Mucosa of descending colon (tissue), 3 donors: Measurements from ENCODE around the gene APOBR. TPM values are rescaled to one million over a fixed set of nuclear protein-coding genes. Genes with fewer than 3 reads are reported as not detected.
A peak's percentile ranks its signal among the peaks of the same experiment; 100 is the strongest.
"Not testable (repeated sequence)": the region's sequence is repeated elsewhere in the genome, so short reads cannot be mapped to it uniquely, and the experiment has no call there.

ENCODE experiments used
- ATAC-seq: fragments of 200-7000 bp; cut with Tn5 transposase; one replicate; pipeline ENCODE4 v1.9.1; 2020; ENCODE audit warnings: mild to moderate bottlenecking, moderate library complexity
- DNase-seq, 3 donors: peaks; one replicate each; pipeline ENCODE4 v3.0.0-alpha.2; 2020
- H3K36me3 ChIP-seq: fragments of 200-600 bp; one replicate; pipeline ENCODE4 v1.8.0; 2021; ENCODE audit warnings: low read depth, mild to moderate bottlenecking
- H3K4me1 ChIP-seq: fragments of 200-600 bp; one replicate; pipeline ENCODE4 v1.8.0; 2021; ENCODE audit warnings: low read depth, mild to moderate bottlenecking
- H3K4me3 ChIP-seq: fragments of 200-600 bp; one replicate; pipeline ENCODE4 v1.8.0; 2021; ENCODE audit warnings: mild to moderate bottlenecking
- H3K9me3 ChIP-seq: fragments of 200-600 bp; one replicate; pipeline ENCODE4 v1.8.0; 2021; ENCODE audit warnings: mild to moderate bottlenecking
- intact Hi-C, 2 donors: fragments of 100-400 bp; cut with DNase I in 1 of 2; cut with micrococcal nuclease in 1 of 2; formaldehyde crosslinking; loops; one replicate each; pipeline versions ENCODE4 v1.11.0 to v1.11.1; 2022; cut with DNase I, micrococcal nuclease
- total RNA-seq, 3 donors: library from RNA; stranded (reverse); fragmentation: NEBNext Ultra II Directional in 2 of 3; extraction: Animal tissue kit (Norgen Biotek cat#: 25700) in 2 of 3; gene quantifications; one replicate each; pipeline versions ENCODE4 v1.2.1 to v1.2.4, GENCODE V29; 2021 to 2023
- TF ChIP-seq, protein P1 (sequence below): fragments of 200-600 bp; IDR thresholded peaks from one replicate; pipeline ENCODE4 v1.8.0; 2022; ENCODE audit warnings: antibody characterized with exemption, mild to moderate bottlenecking
- donor health status: DM: no; HTN: no; CAD: no; lungs with moderate emphysema.
- donor health status: DM: no; HTN: no; CAD: no.
- donor health status: DM: no; HTN: yes; CAD: no.

APOBR gene
- total RNA-seq, 3 donors from 2014 or later, result 28.8 to 65.4 (median 57.2) TPM

DNA sequence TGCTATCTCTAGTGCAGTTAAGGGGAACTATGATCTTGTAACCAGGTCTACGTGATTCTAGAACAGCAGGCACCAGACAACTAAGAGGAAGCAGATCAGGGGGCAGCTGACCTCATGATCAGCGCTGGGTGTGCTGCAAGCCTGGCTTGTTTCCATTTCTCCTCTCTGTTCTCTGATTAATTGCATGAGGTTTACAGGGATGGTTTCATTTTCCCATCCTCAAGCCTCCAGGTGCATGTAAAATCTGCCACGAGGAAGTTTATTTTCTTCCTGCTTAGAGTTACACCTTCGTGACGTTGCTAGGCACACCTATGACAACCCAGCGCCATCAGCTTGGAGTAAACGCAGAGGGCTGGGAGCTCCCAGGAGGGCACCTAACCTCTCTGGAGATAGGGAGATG lies 48.6 kb downstream of the APOBR start:
- peak; percentile 76 to 86 (median 82) for DNase-seq
- Histone ChIP-seq H3K36me3 (no peaks in the 10 kb centered on the region), H3K9me3 (no peaks in the 10 kb centered on the region), H3K4me3 (no peak overlapping the region), H3K4me1 (peaks cover 20% of the 10 kb centered on the region)
- ATAC-seq, result peak; percentile 78
- TF ChIP-seq, protein P1, sequence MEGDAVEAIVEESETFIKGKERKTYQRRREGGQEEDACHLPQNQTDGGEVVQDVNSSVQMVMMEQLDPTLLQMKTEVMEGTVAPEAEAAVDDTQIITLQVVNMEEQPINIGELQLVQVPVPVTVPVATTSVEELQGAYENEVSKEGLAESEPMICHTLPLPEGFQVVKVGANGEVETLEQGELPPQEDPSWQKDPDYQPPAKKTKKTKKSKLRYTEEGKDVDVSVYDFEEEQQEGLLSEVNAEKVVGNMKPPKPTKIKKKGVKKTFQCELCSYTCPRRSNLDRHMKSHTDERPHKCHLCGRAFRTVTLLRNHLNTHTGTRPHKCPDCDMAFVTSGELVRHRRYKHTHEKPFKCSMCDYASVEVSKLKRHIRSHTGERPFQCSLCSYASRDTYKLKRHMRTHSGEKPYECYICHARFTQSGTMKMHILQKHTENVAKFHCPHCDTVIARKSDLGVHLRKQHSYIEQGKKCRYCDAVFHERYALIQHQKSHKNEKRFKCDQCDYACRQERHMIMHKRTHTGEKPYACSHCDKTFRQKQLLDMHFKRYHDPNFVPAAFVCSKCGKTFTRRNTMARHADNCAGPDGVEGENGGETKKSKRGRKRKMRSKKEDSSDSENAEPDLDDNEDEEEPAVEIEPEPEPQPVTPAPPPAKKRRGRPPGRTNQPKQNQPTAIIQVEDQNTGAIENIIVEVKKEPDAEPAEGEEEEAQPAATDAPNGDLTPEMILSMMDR, result no peak
- intact Hi-C loops, result no loop called here

- H3K4me3 ChIP-seq, result no peak overlapping the region
- no peaks in the 10 kb centered on the region for H3K36me3 ChIP-seq
- intact Hi-C loops, result no loop called here
- no peaks in the 10 kb centered on the region for H3K9me3 ChIP-seq
- H3K4me1 ChIP-seq, result peaks cover 14% of the 10 kb centered on the region
- ATAC-seq, result no peak
- TF ChIP-seq, protein P1, result no peak
- DNase-seq, result no peak
Measured at GRCh38 chr16:28544998-28545397, 50.6 kb downstream of the APOBR start.

- H3K36me3 ChIP-seq, intact Hi-C loops, H3K9me3 ChIP-seq, ATAC-seq, H3K4me3 ChIP-seq, DNase-seq: not testable (repeated sequence)
- H3K4me1 ChIP-seq, result peaks cover 14% of the 10 kb centered on the region
Measured at GRCh38 chr16:28545964-28546363, 51.5 kb downstream of the APOBR start.

DNA sequence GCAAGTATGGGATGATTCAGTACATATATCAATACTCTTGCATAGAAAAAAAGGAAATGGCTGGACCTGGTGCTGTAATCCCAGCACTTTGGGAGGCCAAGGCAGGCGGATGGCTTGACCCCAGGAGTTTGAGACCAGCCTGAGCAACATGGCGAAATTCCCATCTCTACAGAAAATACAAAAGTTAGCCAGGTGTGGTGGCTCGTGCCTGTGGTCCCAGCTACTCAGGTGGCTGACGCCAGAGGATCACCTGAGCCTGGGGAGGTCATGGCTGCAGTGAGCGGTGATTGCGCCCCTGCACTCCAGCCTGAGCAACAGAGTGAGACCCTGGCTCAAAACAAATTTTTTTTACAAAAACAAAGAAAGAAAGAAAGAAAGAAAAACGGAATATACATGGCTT lies 52.2 kb downstream of the APOBR start:
- Histone ChIP-seq H3K4me1 (peaks cover 11% of the 10 kb centered on the region), H3K4me3 (no peak overlapping the region), H3K36me3 (no peaks in the 10 kb centered on the region), H3K9me3 (no peaks in the 10 kb centered on the region)
- no peak for ATAC-seq
- intact Hi-C loops, result no loop called here
- TF ChIP-seq, protein P1, result no peak
- DNase-seq, result no peak

DNA sequence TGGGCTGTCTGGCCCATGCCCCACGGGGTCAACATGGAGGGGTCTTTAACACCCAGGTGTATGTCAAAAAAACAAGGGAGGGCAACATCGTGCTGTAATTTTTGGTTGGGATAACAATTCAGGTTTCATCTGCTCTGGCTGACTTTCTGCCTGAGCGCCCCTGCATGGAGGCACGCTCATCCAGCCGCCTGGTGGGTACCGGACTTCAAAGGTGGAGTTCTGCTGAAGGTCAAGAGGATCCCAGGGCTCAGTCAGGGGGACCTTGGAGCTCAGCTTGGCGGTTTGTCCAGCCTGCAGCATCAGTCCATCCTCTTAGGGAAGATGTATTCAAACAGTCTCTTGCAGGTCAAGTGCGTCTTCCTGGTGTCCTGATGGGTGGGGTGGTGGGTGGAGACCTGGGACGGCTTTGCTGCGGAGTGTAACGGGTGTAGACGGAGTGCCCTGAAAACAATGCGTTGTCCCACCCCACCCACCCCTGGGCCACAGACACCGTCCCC lies 53.9 kb downstream of the APOBR start:
- DNase-seq, result peak in 1 of 3 donors; percentile 48
- no peak for ATAC-seq
- intact Hi-C loops, result no loop called here
- H3K4me1 ChIP-seq, result peaks cover 1% of the 10 kb centered on the region
- H3K36me3 ChIP-seq, result no peaks in the 10 kb centered on the region
- no peak overlapping the region for H3K4me3 ChIP-seq
- no peaks in the 10 kb centered on the region for H3K9me3 ChIP-seq
- TF ChIP-seq, protein P1, result no peak

Other genes with a start within 250 kb of the APOBR start
- 1 to 10 TPM in 1 of 3 donors, under 1 TPM in 2; 0.28 to 1.8 (median 0.52) TPM for gene SBK1, start 202.1 kb upstream of the APOBR start, total RNA-seq
- 1 to 10 TPM in 2 of 3 donors, under 1 TPM in 1; 0.94 to 4.3 (median 1.0) TPM for gene NPIPB6, start 131.1 kb upstream of the APOBR start, total RNA-seq
- gene EIF3CL, start 90.8 kb upstream of the APOBR start, total RNA-seq, result 100 to 1,000 TPM in 1 of 3 donors, 10 to 100 TPM in 2; 36.5 to 104 (median 52.4) TPM
- gene NPIPB7, start 22.3 kb upstream of the APOBR start, total RNA-seq, result under 1 TPM; 0.24 to 0.32 (median 0.32) TPM
- 100 to 1,000 TPM in 2 of 3 donors, 10 to 100 TPM in 1; 73.4 to 125 (median 101) TPM for gene CLN3, start 2.6 kb upstream of the APOBR start, total RNA-seq
- not detected for gene IL27, start 12.2 kb downstream of the APOBR start, total RNA-seq
- gene NUPR1, start 44.3 kb downstream of the APOBR start, total RNA-seq, result 100 to 1,000 TPM in 2 of 3 donors, 10 to 100 TPM in 1; 51.7 to 145 (median 129) TPM
- gene SGF29, start 59.3 kb downstream of the APOBR start, total RNA-seq, result 10 to 100 TPM; 21.6 to 45.9 (median 25.9) TPM
- gene SULT1A2, start 102.4 kb downstream of the APOBR start, total RNA-seq, result 10 to 100 TPM; 17.2 to 46.8 (median 44.3) TPM
- 100 to 1,000 TPM in 2 of 3 donors, 10 to 100 TPM in 1; 52.4 to 254 (median 138) TPM for gene SULT1A1, start 115.4 kb downstream of the APOBR start, total RNA-seq
- 10 to 100 TPM in 1 of 3 donors, 1 to 10 TPM in 1, under 1 TPM in 1; 0.92 to 10.1 (median 1.2) TPM for gene NPIPB8, start 143.4 kb downstream of the APOBR start, total RNA-seq
- 100 to 1,000 TPM; 298 to 526 (median 426) TPM for gene EIF3C, start 216.8 kb downstream of the APOBR start, total RNA-seq